ENCODE measurements around the gene RASSF1.

Gene RASSF1

GRCh38 chr3:50340448-50341329 is at the start of gene RASSF1:
Gene RASSF1, minus strand, starts transcription at chr3:50340836. Its CDS starts 31 bp downstream, at chr3:50340805.
- no peak for DNase-seq (ENCODE audit: low spot score)

GRCh38 chr3:50389414-50389767 is 48.8 kb upstream of the RASSF1 start:
- no peak for DNase-seq (ENCODE audit: low spot score)

- no peak for DNase-seq (ENCODE audit: low spot score)
These were observed 48.2 kb upstream of the RASSF1 start for GRCh38 chr3:50388720-50389413.

GRCh38 chr3:50388016-50388719 is 47.5 kb upstream of the RASSF1 start:
- DNase-seq (ENCODE audit: low spot score): no peak

- DNase-seq (ENCODE audit: low spot score): no peak
These were observed 45.1 kb upstream of the RASSF1 start for GRCh38 chr3:50385754-50386153.

- DNase-seq (ENCODE audit: low spot score): no peak
These were observed 43.1 kb upstream of the RASSF1 start for GRCh38 chr3:50383750-50384149.

GRCh38 chr3:50382722-50383121 is 42.1 kb upstream of the RASSF1 start:
- DNase-seq (ENCODE audit: low spot score): no peak

- DNase-seq (ENCODE audit: low spot score): no peak
These were observed 40.7 kb upstream of the RASSF1 start for GRCh38 chr3:50381383-50381782.

- DNase-seq (ENCODE audit: low spot score): no peak
These were observed 39.9 kb upstream of the RASSF1 start for GRCh38 chr3:50380405-50381085.

- no peak for DNase-seq (ENCODE audit: low spot score)
These were observed 38.1 kb upstream of the RASSF1 start for GRCh38 chr3:50378757-50379156.

- DNase-seq (ENCODE audit: low spot score): no peak
These were observed 37.4 kb upstream of the RASSF1 start for GRCh38 chr3:50378024-50378423.

- DNase-seq (ENCODE audit: low spot score): no peak
These were observed 34.8 kb upstream of the RASSF1 start for GRCh38 chr3:50375258-50375931.

GRCh38 chr3:50374363-50375257 is 34.0 kb upstream of the RASSF1 start:
- DNase-seq (ENCODE audit: low spot score): no peak

- no peak for DNase-seq (ENCODE audit: low spot score)
These were observed 32.8 kb upstream of the RASSF1 start for GRCh38 chr3:50373146-50374051.

GRCh38 chr3:50372349-50372748 is 31.7 kb upstream of the RASSF1 start:
- DNase-seq (ENCODE audit: low spot score): no peak

- DNase-seq (ENCODE audit: low spot score): no peak
These were observed 30.6 kb upstream of the RASSF1 start for GRCh38 chr3:50371133-50371685.

- DNase-seq (ENCODE audit: low spot score): no peak
These were observed 30.0 kb upstream of the RASSF1 start for GRCh38 chr3:50370594-50370993.

GRCh38 chr3:50369012-50369670 is 28.5 kb upstream of the RASSF1 start:
- no peak for DNase-seq (ENCODE audit: low spot score)

GRCh38 chr3:50365842-50366220 is 25.2 kb upstream of the RASSF1 start:
- no peak for DNase-seq (ENCODE audit: low spot score)

Measured in kidney tubule cell (primary cell).